ENCODE measurements around the gene WDR62. TPM values are rescaled to one million over a fixed set of nuclear protein-coding genes. Genes with fewer than 3 reads are reported as not detected.

Gene WDR62
- total RNA-seq, 2 donors from 2014 or later = 0.26 to 0.33 TPM

- Histone ChIP-seq H3K9me3 (no peaks in the 10 kb centered on the region), H3K27me3 (no peaks in the 10 kb centered on the region), H3K4me3 (no peak overlapping the region), H3K27ac (no peak overlapping the region), H3K36me3 (replicated peaks in 1 of 2; ENCODE audit: insufficient read depth in 1 of 2, low read depth in 2 of 2) (no peaks in the 10 kb centered on the region), H3K4me1 (no peaks in the 10 kb centered on the region)
- intact Hi-C loops (cut with DNase I) = no loop called here
- DNase-seq (no peak), ATAC-seq (no peak)
- no peak for TF ChIP-seq POLR2A (IDR thresholded peaks at IDR 0.05)
- no peak for TF ChIP-seq CTCF (IDR thresholded peaks at IDR 0.05)
- WGBS, 2 donors = 88 to 90% methylated on average over 4 to 5 of the region's 5 CpGs
Observed at GRCh38 chr19:36106991-36107390, 52.3 kb downstream of the WDR62 start.

- Histone ChIP-seq H3K9me3 (no peaks in the 10 kb centered on the region), H3K4me1 (peaks cover 4% of the 10 kb centered on the region), H3K36me3 (replicated peaks in 1 of 2; ENCODE audit: insufficient read depth in 1 of 2, low read depth in 2 of 2) (no peaks in the 10 kb centered on the region), H3K27ac (no peak overlapping the region), H3K4me3 (no peak overlapping the region), H3K27me3 (no peaks in the 10 kb centered on the region)
- DNase-seq (no peak), ATAC-seq (no peak)
- 88 to 94% methylated on average over 3 of the region's 3 CpGs for WGBS, 2 donors
- intact Hi-C loops (cut with DNase I) = no loop called here
- TF ChIP-seq CTCF (IDR thresholded peaks at IDR 0.05) (no peak), POLR2A (IDR thresholded peaks at IDR 0.05) (no peak)
Observed at GRCh38 chr19:36108684-36109083, 54.0 kb downstream of the WDR62 start.

- no peak within 1 kb of the TSS for H3K4me3 ChIP-seq
Observed at GRCh38 chr19:36110487-36111199, 55.9 kb downstream of the WDR62 start, which contains the start of gene OVOL3. OVOL3 (plus strand) TSS chr19:36111143; CDS start chr19:36111203, 60 bp downstream.

GRCh38 chr19:36111200-36111539 lies 56.5 kb downstream of the WDR62 start:
- no peak overlapping the region for H3K4me3 ChIP-seq
- DNase-seq (no peak), ATAC-seq (no peak)
- TF ChIP-seq CTCF (IDR thresholded peaks at IDR 0.05) = no peak
- TF ChIP-seq POLR2A (IDR thresholded peaks at IDR 0.05) = no peak
- no peaks in the 10 kb centered on the region for H3K9me3 ChIP-seq
- no peak overlapping the region for H3K27ac ChIP-seq
- H3K36me3 ChIP-seq (replicated peaks in 1 of 2; ENCODE audit: insufficient read depth in 1 of 2, low read depth in 2 of 2) = no peaks in the 10 kb centered on the region
- H3K4me1 ChIP-seq = peaks cover 16% of the 10 kb centered on the region
- H3K27me3 ChIP-seq = no peaks in the 10 kb centered on the region
- intact Hi-C loops (cut with DNase I) = no loop called here
- 90 to 92% methylated on average over 4 to 12 of the region's 13 CpGs for WGBS, 2 donors

More at GRCh38 chr19:36110487-36111199, 55.9 kb downstream of the WDR62 start, which contains the start of gene OVOL3:
- intact Hi-C loops (cut with DNase I) = no loop called here
- TF ChIP-seq CTCF (IDR thresholded peaks at IDR 0.05) (no peak), POLR2A (IDR thresholded peaks at IDR 0.05) (no peak)
- Histone ChIP-seq H3K36me3 (replicated peaks in 1 of 2; ENCODE audit: insufficient read depth in 1 of 2, low read depth in 2 of 2) (no peaks in the 10 kb centered on the region), H3K27ac (no peak within 1 kb of the TSS), H3K27me3 (no peaks in the 10 kb centered on the region), H3K9me3 (no peaks in the 10 kb centered on the region), H3K4me1 (peaks cover 11% of the 10 kb centered on the region)
- WGBS, 2 donors = 89% methylated on average over 1 of the region's 1 CpG; no CpG with 5 or more reads in 1 of the 2 donors
- ATAC-seq = no peak
- no peak for DNase-seq

GRCh38 chr19:36112678-36113077 lies 58.0 kb downstream of the WDR62 start:
- Histone ChIP-seq H3K4me3 (no peak overlapping the region), H3K36me3 (replicated peaks in 1 of 2; ENCODE audit: insufficient read depth in 1 of 2, low read depth in 2 of 2) (no peaks in the 10 kb centered on the region), H3K27me3 (no peaks in the 10 kb centered on the region), H3K4me1 (peaks cover 20% of the 10 kb centered on the region), H3K9me3 (no peaks in the 10 kb centered on the region), H3K27ac (no peak overlapping the region)
- no peak for TF ChIP-seq CTCF (IDR thresholded peaks at IDR 0.05)
- TF ChIP-seq POLR2A (IDR thresholded peaks at IDR 0.05) = no peak
- intact Hi-C loops (cut with DNase I) = no loop called here
- 93 to 96% methylated on average over 7 to 10 of the region's 10 CpGs for WGBS, 2 donors
- ATAC-seq = no peak
- no peak for DNase-seq
